SIG-M5 treated with dmso at 0.1 percent for 504 hours (cell line): ENCODE data around the gene SPOUT1.

Experiments used
- DNase-seq: peaks from one replicate; lab custom pipeline; 2025; ENCODE audit not compliant: unreplicated experiment; lab: John Stamatoyannopoulos, UW

Gene SPOUT1

GRCh38 chr9:128836509-128837145 lies 7.0 kb upstream of the SPOUT1 start:
- DNase-seq: no peak

GRCh38 chr9:128835246-128836210 lies 5.9 kb upstream of the SPOUT1 start:
- no peak for DNase-seq

GRCh38 chr9:128833696-128834095 lies 4.1 kb upstream of the SPOUT1 start:
- DNase-seq: no peak

GRCh38 chr9:128828719-128829452 lies 708 bp downstream of the SPOUT1 start:
- no peak for DNase-seq

- no peak for DNase-seq
Measured at GRCh38 chr9:128828267-128828666, 1.3 kb downstream of the SPOUT1 start.

- no peak for DNase-seq
Measured at GRCh38 chr9:128825923-128826700, 3.5 kb downstream of the SPOUT1 start.

GRCh38 chr9:128824911-128825310 lies 4.7 kb downstream of the SPOUT1 start:
- DNase-seq: no peak

GRCh38 chr9:128823903-128824406 lies 5.6 kb downstream of the SPOUT1 start:
- DNase-seq: no peak

- no peak for DNase-seq
Measured at GRCh38 chr9:128823362-128823902, 6.2 kb downstream of the SPOUT1 start.

GRCh38 chr9:128822407-128823042 lies 7.1 kb downstream of the SPOUT1 start:
- DNase-seq: no peak

- no peak for DNase-seq
Measured at GRCh38 chr9:128821584-128822406, 7.8 kb downstream of the SPOUT1 start.

GRCh38 chr9:128820665-128821583 lies 8.7 kb downstream of the SPOUT1 start:
- no peak for DNase-seq

GRCh38 chr9:128819716-128820664 lies 9.6 kb downstream of the SPOUT1 start:
- DNase-seq: peak; percentile 56

GRCh38 chr9:128818839-128819715 lies 10.5 kb downstream of the SPOUT1 start:
- DNase-seq: no peak

- DNase-seq: peak; percentile 90
Measured at GRCh38 chr9:128818099-128818838, 11.3 kb downstream of the SPOUT1 start, which contains the start of gene ENDOG. ENDOG (plus strand) TSS chr9:128818500; CDS start chr9:128818685, 185 bp downstream.
